ENCODE measurements around the gene PPP1R1A. TPM values are rescaled to one million over a fixed set of nuclear protein-coding genes. Genes with fewer than 3 reads are reported as not detected.

PPP1R1A gene
- total RNA-seq, 3 donors from 2014 or later: 0.52 to 30.0 (median 0.75) TPM

- TF ChIP-seq CTCF (IDR thresholded peaks at IDR 0.05): no peak
- ATAC-seq (peak; percentile 12), DNase-seq (no peak)
- no peaks in the 10 kb centered on the region for H3K9me3 ChIP-seq
- intact Hi-C loops (cut with DNase I, micrococcal nuclease): no loop called here
- H3K4me3 ChIP-seq: no peak overlapping the region
- H3K4me1 ChIP-seq (ENCODE audit: low read depth): peaks cover 5% of the 10 kb centered on the region
- no peaks in the 10 kb centered on the region for H3K36me3 ChIP-seq (ENCODE audit: low read depth)
Measured at GRCh38 chr12:54587315-54587873, 1.1 kb downstream of the PPP1R1A start.

GRCh38 chr12:54586620-54587019 is 1.8 kb downstream of the PPP1R1A start:
- DNase-seq (no peak), ATAC-seq (no peak)
- intact Hi-C loops (cut with DNase I, micrococcal nuclease): no loop called here
- H3K36me3 ChIP-seq (ENCODE audit: low read depth): no peaks in the 10 kb centered on the region
- no peak overlapping the region for H3K4me3 ChIP-seq
- TF ChIP-seq CTCF (IDR thresholded peaks at IDR 0.05): no peak
- no peaks in the 10 kb centered on the region for H3K9me3 ChIP-seq
- H3K4me1 ChIP-seq (ENCODE audit: low read depth): peaks cover 5% of the 10 kb centered on the region

- Histone ChIP-seq H3K9me3 (no peaks in the 10 kb centered on the region), H3K4me1 (ENCODE audit: low read depth) (peaks cover 5% of the 10 kb centered on the region), H3K36me3 (ENCODE audit: low read depth) (no peaks in the 10 kb centered on the region), H3K4me3 (no peak overlapping the region)
- DNase-seq (no peak), ATAC-seq (no peak)
- TF ChIP-seq CTCF (IDR thresholded peaks at IDR 0.05): no peak
- intact Hi-C loops (cut with DNase I, micrococcal nuclease): no loop called here
Measured at GRCh38 chr12:54585243-54585642, 3.2 kb downstream of the PPP1R1A start.

GRCh38 chr12:54584128-54584527 is 4.3 kb downstream of the PPP1R1A start:
- H3K9me3 ChIP-seq: no peaks in the 10 kb centered on the region
- no peak for ATAC-seq
- no peaks in the 10 kb centered on the region for H3K36me3 ChIP-seq (ENCODE audit: low read depth)
- no peak for TF ChIP-seq CTCF (IDR thresholded peaks at IDR 0.05)
- peaks cover 5% of the 10 kb centered on the region for H3K4me1 ChIP-seq (ENCODE audit: low read depth)
- H3K4me3 ChIP-seq: no peak overlapping the region
- intact Hi-C loops (cut with DNase I, micrococcal nuclease): no loop called here
- DNase-seq: no peak

- intact Hi-C loops (cut with DNase I, micrococcal nuclease): no loop called here
- Histone ChIP-seq H3K36me3 (ENCODE audit: low read depth) (no peaks in the 10 kb centered on the region), H3K4me3 (no peak overlapping the region), H3K9me3 (no peaks in the 10 kb centered on the region), H3K4me1 (ENCODE audit: low read depth) (peaks cover 5% of the 10 kb centered on the region)
- no peak for TF ChIP-seq CTCF (IDR thresholded peaks at IDR 0.05)
- DNase-seq (no peak), ATAC-seq (no peak)
Measured at GRCh38 chr12:54583726-54584125, 4.7 kb downstream of the PPP1R1A start.

- Histone ChIP-seq H3K4me3 (no peak overlapping the region), H3K4me1 (ENCODE audit: low read depth) (no peaks in the 10 kb centered on the region), H3K36me3 (ENCODE audit: low read depth) (no peaks in the 10 kb centered on the region), H3K9me3 (no peaks in the 10 kb centered on the region)
- ATAC-seq: no peak
- DNase-seq: no peak
- no peak for TF ChIP-seq CTCF (IDR thresholded peaks at IDR 0.05)
- intact Hi-C loops (cut with DNase I, micrococcal nuclease): no loop called here
Measured at GRCh38 chr12:54581412-54581811, 7.0 kb downstream of the PPP1R1A start.

All from mucosa of descending colon (tissue), 3 donors.